Measurements from ENCODE around the gene FIGLA.

DNA sequence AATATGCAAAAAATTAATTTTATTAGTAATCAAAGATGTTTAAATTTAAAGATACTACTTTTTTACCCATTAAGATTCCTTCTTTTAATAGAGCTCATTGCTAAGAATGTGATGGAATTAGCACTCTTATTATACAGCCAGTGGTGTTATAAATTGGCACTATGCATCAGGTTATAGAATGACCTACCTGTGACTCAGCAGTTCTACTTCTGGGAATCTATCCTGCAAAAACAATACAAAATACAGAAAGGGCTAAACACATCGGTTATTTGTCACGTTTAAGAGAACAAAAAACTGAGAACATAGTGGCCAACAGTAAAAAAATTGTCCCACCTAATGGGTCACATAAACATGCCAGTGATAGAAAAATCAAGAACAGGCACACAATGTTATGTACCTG, 13.0 kb downstream of the FIGLA start:
- TF ChIP-seq ELF4 (CRISPR knock-in tag; IDR thresholded peaks at IDR 0.05; ENCODE audit: low read depth) = no peak
- TF ChIP-seq, protein P1, sequence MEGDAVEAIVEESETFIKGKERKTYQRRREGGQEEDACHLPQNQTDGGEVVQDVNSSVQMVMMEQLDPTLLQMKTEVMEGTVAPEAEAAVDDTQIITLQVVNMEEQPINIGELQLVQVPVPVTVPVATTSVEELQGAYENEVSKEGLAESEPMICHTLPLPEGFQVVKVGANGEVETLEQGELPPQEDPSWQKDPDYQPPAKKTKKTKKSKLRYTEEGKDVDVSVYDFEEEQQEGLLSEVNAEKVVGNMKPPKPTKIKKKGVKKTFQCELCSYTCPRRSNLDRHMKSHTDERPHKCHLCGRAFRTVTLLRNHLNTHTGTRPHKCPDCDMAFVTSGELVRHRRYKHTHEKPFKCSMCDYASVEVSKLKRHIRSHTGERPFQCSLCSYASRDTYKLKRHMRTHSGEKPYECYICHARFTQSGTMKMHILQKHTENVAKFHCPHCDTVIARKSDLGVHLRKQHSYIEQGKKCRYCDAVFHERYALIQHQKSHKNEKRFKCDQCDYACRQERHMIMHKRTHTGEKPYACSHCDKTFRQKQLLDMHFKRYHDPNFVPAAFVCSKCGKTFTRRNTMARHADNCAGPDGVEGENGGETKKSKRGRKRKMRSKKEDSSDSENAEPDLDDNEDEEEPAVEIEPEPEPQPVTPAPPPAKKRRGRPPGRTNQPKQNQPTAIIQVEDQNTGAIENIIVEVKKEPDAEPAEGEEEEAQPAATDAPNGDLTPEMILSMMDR (IDR thresholded peaks at IDR 0.05) = no peak
- TF ChIP-seq CREM (CRISPR knock-in tag; IDR thresholded peaks at IDR 0.05) = no peak
- TF ChIP-seq SP1 (CRISPR knock-in tag; conservative IDR thresholded peaks at IDR 0.05) = no peak
- TF ChIP-seq KAT7 (CRISPR knock-in tag; IDR thresholded peaks at IDR 0.05; ENCODE audit: borderline replicate concordance) = no peak
- no peak for TF ChIP-seq JUN (CRISPR knock-in tag; IDR thresholded peaks at IDR 0.05)
- TF ChIP-seq, protein P2, sequence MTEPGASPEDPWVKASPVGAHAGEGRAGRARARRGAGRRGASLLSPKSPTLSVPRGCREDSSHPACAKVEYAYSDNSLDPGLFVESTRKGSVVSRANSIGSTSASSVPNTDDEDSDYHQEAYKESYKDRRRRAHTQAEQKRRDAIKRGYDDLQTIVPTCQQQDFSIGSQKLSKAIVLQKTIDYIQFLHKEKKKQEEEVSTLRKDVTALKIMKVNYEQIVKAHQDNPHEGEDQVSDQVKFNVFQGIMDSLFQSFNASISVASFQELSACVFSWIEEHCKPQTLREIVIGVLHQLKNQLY (CRISPR knock-in tag; IDR thresholded peaks at IDR 0.05) = no peak
- TF ChIP-seq, protein P3, sequence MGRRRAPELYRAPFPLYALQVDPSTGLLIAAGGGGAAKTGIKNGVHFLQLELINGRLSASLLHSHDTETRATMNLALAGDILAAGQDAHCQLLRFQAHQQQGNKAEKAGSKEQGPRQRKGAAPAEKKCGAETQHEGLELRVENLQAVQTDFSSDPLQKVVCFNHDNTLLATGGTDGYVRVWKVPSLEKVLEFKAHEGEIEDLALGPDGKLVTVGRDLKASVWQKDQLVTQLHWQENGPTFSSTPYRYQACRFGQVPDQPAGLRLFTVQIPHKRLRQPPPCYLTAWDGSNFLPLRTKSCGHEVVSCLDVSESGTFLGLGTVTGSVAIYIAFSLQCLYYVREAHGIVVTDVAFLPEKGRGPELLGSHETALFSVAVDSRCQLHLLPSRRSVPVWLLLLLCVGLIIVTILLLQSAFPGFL (CRISPR knock-in tag; IDR thresholded peaks at IDR 0.05; ENCODE audit: borderline replicate concordance) = no peak
- TF ChIP-seq FOXP1 (CRISPR knock-in tag; IDR thresholded peaks at IDR 0.05; ENCODE audit: borderline replicate concordance) = no peak

All from WTC11 (cell line).